H7 (cell line): ENCODE data around the gene MLN. TPM values are rescaled to one million over a fixed set of nuclear protein-coding genes. Genes with fewer than 3 reads are reported as not detected.

Experiments used
- DNase-seq: peaks from one replicate; pipeline ENCODE4 v3.0.0; 2012
- H3K27me3 ChIP-seq: 2 replicates; pipeline ENCODE4 v1.6.0; 2011; ENCODE audit warnings: mild to moderate bottlenecking, low read length; ENCODE audit not compliant: control insufficient read depth, insufficient read depth
- H3K36me3 ChIP-seq: replicated peaks from 2 replicates; pipeline ENCODE4 v1.5.1; 2011; ENCODE audit warnings: low read length; ENCODE audit not compliant: control insufficient read depth, insufficient read depth
- H3K4me3 ChIP-seq: 2 replicates; pipeline ENCODE4 v1.5.1; 2011; ENCODE audit warnings: low read depth, mild to moderate bottlenecking, control low read depth, low read length, moderate library complexity; ENCODE audit not compliant: insufficient read depth
- total RNA-seq: library from RNA; depleted of rRNA; stranded (reverse); fragments of >200 nt; shearing (Covaris generic); gene quantifications from 2 replicates; pipeline ENCODE4 v1.2.3, GENCODE V29; 2014

MLN gene
- total RNA-seq, 1 experiment from 2014 or later, result not detected

DNA sequence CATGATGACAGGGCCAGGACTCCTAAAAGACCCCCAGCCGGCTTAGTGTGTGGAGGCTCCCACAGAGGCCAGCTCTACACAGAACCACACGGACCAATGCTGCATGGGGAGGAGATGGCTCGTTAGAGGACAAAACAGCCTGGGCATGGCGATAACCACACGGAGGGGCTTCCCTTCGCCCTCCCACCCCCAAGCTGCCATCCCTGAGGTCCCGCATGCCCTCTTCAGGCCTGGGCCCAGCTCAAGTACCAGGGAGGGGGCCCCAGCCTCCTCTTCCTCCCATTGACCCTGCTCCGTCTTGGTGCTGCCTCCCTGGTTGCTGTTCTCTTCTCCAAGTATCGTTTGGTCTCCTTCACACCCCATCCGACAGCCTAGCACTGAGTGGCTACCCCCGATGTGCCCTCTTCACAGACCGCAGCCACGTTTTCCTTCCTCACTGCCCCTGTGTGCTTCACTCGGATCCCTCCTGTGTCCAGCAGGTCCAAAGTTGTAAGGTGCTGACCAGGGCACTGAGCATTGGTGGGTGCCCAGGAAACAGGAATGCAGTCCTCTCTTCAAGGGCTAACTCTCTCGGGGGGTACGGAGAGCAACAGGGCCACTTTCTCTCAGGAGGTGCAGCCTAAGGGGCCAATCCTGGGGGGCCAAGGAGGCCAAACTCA is 9.6 kb upstream of the MLN start:
- no peaks in the 10 kb centered on the region for H3K27me3 ChIP-seq
- H3K4me3 ChIP-seq, result no peak overlapping the region
- no peaks in the 10 kb centered on the region for H3K36me3 ChIP-seq
- DNase-seq, result peak; percentile 58

DNA sequence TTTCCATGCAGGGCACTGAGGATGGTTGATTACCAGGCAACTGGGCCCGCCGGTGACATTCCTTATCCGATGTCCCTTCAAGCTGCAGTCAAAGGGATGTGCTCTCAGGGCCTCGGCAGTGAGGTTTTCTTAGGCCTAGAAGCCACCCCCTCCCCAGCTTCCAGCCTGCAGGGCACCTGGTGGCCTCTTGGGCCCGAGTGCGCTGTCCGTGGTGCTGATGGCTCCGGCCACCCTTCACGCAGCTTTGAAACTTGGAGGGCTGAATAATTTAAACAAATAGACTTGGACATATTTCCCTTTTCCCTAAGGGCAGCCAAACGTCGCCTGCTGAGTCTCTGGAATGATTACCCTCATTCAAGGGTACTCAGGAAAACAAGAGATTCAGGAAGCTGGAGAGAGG is 8.9 kb upstream of the MLN start:
- peak; percentile 94 for DNase-seq
- Histone ChIP-seq H3K4me3 (no peak overlapping the region), H3K36me3 (no peaks in the 10 kb centered on the region), H3K27me3 (no peaks in the 10 kb centered on the region)

DNA sequence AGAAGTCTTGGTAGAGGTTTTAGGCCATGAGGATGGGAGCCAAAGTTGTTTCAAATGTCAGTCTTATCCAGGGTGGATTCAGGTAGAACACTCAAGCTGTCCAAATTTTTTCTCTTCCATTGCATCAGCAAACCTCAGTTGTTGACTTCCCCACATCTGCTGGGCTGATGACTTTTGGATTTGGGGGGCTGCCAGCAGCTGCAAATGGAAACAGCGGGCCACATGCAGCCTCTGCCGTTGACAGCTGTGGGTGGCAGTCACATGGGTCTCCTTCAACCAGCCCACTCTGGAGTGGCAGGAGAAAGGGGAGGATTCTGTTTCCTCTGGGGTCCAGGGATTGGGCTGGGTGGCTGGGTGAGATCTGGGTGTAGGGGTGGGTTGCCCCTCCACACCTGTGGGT is 5.8 kb upstream of the MLN start:
- no peak for DNase-seq
- Histone ChIP-seq H3K36me3 (no peaks in the 10 kb centered on the region), H3K4me3 (no peak overlapping the region), H3K27me3 (no peaks in the 10 kb centered on the region)

DNA sequence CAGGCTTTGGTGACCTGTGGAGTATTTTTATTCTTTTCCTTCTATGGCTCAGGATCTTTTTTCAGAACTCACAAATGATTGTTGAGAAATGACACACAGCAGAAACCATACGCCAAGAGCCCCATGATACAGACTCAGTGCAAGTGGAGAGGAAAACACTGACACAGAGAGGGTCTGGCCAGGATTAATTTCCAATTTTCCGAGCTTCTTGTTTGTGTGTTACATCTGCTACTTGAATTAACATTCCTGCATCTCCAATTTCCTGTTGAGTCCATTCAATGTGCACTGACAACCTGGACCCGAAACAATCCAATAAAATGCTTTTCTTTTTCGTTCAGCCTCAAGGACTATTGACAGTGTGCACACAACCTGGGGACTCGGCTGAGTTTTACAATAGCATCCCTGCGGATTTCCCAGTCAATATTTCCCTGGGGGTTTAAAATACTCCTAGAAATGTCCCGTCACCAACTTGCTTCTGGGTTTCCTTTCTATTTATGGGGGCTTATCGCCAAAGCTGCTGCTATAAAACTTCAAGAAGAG is 4.9 kb upstream of the MLN start:
- no peak for DNase-seq

DNA sequence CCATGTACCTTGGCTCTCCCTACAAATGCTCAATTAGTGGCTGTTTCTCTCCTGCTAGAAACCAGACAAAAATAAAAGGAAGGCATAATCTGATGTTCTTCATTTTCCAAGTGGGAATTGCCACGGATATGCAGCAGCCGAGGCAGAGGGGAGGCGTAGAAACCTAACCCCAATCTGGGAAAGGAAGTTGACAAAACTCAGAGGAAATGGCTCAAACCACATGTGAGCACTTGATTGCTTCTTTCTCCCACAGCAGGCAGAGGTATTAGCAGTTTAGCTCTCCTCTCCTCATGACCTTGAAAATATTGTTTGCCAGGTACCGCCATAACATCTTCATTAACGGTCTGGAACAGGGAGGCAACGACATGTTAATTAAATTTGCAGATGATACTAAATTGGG is 3.8 kb upstream of the MLN start:
- Histone ChIP-seq H3K4me3 (no peak overlapping the region), H3K27me3 (no peaks in the 10 kb centered on the region)
- DNase-seq, result no peak

More for the DNA sequence above, 4.9 kb upstream of the MLN start:
- Histone ChIP-seq H3K4me3 (no peak overlapping the region), H3K36me3 (no peaks in the 10 kb centered on the region), H3K27me3 (no peaks in the 10 kb centered on the region)

DNA sequence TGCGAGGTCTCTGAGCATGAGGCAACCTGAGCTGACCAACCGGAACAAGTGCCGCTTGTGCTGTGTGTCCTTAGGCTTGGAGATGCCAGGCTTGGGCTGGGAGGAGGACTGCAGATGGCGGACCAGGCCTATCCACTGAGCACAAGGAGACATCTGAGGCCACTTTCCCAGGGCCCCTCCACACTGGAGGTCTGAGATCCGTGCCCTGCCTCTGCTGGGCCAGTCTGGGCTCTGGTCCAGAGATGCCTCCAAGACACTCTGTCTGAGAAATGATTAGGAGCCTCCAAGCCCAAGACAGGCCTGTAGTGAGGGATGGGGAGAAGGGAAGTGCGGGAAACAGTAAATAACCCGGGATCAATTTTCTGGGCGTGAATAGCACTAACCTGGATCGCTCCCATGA is 3.0 kb upstream of the MLN start:
- Histone ChIP-seq H3K27me3 (no peaks in the 10 kb centered on the region), H3K4me3 (no peak overlapping the region), H3K36me3 (no peaks in the 10 kb centered on the region)
- DNase-seq, result no peak

More for the DNA sequence above, 3.8 kb upstream of the MLN start:
- H3K36me3 ChIP-seq, result no peaks in the 10 kb centered on the region

DNA sequence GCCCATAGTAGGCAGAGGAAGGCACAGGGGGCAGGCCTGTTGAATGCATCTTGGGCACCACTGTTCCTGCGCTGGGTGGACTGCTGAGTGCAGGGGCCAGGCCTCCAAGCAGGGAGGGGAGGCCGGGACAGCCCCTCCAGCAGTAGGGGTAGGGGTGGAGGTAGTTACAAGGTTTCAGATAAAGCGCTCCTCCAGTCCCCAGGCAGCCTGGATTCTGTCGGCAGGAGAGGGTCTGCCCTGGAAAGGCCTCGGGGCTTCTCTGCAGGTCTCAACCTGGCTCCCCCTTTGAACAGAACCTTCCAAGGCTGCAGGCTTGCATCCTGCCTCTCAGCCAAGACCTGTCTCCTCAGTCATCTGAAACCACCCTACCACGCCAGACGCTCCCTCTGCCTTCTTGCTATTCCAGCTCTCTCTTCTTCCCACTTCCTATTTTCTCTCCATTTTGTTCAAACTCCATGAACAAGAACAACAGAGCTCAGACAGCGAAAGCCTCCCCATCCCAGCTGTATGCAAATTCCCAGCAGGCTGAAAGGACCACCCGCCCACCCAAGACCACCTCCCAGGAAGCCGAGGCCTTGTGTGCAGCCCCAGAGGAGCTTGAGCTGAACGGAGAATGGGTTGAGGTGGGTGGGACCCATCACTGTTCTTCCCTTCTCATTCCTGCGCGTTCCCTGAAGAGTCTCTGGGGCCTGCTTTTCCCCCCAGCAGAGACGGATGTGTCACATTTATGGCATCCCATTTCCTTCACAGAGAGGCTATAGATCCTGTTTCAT is 1.4 kb downstream of the MLN start:
- DNase-seq, result no peak
- Histone ChIP-seq H3K4me3 (no peak overlapping the region), H3K36me3 (no peaks in the 10 kb centered on the region), H3K27me3 (no peaks in the 10 kb centered on the region)

DNA sequence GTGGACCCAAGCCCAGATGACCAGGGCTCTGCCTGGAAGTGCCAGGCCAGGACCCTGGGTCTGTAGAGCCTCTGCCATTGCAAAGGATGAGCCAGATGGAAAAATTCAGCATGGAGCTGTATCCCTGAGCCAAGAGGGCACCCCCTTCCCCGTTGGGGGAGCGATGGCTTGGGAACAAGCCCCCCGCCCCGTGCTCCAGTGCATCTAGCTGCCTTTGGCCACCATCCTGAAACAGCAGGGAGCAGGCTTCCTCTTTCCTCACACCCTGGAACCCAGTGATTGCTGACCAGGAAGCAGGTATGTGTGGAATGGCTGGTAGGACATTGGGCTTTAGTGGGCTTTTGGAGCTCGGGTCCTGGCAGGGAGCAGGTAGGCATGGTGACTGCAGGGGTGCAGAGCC is 2.2 kb downstream of the MLN start:
- no peaks in the 10 kb centered on the region for H3K36me3 ChIP-seq
- no peak overlapping the region for H3K4me3 ChIP-seq
- no peaks in the 10 kb centered on the region for H3K27me3 ChIP-seq
- DNase-seq, result no peak

DNA sequence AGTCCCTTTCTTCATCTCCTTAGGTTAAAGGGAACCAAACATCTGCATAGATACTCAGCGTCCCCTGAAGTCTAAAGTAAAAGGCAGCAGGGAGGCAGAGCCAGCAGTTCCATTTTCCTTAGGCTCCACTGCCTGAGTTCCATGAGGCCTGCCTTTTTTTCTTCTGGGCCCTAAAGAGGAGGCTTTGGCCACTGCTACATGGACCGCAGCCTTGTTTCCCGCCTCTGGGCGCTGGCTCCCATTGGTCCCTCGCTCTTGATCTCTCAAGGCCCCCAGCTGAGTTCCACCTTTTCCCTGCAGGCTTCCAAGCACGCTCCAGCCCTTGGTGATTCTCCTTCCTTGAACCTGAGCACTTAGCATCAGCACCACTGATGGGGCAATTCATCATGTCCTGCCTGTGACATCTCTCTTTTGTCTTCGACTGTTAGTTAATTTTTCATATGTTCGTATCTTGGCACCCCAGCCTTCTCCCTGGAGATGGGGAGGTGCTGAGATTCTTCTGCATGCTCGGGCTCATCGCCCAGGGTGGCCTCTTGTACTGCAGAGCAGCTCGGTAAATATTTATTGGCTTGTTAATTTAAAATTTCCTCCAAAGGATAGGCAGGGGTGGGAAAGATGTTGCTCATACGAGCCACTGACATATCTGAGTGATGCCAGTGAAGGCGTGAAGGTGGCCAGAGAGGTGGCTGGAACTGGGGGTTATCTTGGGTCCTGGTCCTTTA is 3.4 kb downstream of the MLN start:
- no peaks in the 10 kb centered on the region for H3K27me3 ChIP-seq
- H3K4me3 ChIP-seq, result no peak overlapping the region
- H3K36me3 ChIP-seq, result no peaks in the 10 kb centered on the region
- DNase-seq, result no peak

DNA sequence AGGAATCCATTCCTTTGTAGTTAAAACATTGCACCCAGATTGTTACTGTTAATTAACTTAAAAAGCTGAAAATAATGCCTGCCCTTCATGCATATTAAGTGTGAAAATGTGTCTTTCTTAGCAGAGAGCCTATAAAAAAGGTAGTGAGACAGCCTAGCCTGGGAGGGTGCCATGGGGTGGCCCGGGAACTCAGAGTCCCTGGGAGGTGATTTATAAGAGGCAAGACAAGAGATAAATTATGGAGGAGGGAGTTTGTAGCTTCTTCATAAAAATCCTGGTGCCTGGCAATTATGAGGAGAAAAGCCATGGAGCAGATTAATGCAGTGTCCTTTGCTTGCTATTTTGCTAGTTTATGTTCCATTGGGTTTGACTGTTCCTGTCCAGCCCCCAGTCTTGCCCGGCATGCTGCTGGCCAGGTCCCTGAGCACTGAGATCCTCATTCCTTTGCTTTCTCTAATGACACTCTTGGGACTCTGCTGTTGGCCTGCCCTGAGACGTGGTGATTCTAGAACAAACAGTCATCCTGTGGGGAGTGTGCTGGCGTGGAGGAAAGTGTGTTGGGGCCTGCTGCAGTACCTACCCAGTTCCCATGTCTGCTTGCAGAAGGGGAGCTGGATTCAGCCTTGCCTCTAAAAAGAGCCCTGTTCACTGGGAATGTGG is 4.2 kb downstream of the MLN start:
- DNase-seq, result no peak
- Histone ChIP-seq H3K36me3 (no peaks in the 10 kb centered on the region), H3K27me3 (no peaks in the 10 kb centered on the region)

DNA sequence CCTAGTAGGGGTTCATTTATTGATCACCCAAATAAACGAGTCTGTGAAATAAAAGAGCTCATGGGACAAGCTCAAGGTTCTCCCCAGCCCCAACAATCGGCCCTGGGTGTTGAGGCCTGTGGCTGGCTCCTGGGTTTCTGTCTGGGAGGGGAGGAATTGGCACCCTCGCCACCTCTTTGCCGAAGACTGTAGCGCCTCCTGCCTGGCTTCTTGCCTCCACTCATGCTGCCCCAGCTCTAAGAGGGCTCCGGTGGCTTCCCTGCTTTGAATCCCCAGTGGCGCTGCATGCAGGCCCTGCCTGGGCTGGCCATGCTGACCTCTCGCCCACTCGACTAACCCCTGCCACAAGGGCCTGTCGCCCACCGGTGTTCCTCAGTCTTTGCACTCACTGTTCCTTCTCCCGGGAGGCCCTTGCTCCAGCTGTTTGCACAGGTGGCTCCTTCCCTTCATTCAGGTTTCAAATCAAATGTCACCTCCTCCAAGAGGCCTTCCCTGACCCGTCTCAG is 5.4 kb downstream of the MLN start:
- H3K27me3 ChIP-seq, result no peaks in the 10 kb centered on the region
- no peak overlapping the region for H3K4me3 ChIP-seq
- no peaks in the 10 kb centered on the region for H3K36me3 ChIP-seq
- peak; percentile 65 for DNase-seq

More for the DNA sequence above, 4.2 kb downstream of the MLN start:
- H3K4me3 ChIP-seq, result no peak overlapping the region

DNA sequence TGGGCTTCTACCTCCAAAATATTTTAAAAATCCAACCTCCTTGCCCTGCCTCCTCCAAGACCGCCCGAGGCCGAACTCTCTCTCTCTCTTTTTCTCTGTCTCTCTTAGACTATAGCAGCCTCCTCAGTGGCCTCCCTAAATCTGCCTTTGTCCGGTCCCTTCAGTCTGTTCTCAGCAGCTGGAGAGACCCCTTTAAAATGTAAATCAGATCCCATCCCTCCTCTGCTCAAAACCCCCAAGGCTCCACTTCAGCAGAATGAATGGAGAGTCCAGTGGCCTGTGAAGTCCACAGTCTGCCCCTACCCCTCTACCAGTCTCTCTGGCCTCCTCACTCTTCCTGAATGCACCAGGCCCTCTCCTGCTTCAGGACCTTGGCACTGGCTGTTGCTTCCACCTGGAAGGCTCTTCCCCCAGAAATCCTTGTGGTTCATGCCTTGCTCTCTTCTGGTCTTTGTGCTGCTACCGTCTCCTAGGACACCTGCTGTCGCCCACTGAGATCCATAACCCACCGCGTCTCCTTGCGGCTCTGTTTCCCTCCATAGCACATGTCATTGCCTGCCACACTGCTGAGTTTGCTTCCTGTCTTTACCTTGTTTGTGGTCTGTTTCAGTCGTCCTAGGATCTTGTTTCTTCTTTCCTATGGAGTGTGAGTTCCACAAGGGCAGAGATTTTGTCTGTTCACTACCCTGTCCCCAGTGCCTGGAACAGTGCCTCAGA is 6.0 kb downstream of the MLN start:
- H3K27me3 ChIP-seq, result no peaks in the 10 kb centered on the region
- DNase-seq, result no peak

DNA sequence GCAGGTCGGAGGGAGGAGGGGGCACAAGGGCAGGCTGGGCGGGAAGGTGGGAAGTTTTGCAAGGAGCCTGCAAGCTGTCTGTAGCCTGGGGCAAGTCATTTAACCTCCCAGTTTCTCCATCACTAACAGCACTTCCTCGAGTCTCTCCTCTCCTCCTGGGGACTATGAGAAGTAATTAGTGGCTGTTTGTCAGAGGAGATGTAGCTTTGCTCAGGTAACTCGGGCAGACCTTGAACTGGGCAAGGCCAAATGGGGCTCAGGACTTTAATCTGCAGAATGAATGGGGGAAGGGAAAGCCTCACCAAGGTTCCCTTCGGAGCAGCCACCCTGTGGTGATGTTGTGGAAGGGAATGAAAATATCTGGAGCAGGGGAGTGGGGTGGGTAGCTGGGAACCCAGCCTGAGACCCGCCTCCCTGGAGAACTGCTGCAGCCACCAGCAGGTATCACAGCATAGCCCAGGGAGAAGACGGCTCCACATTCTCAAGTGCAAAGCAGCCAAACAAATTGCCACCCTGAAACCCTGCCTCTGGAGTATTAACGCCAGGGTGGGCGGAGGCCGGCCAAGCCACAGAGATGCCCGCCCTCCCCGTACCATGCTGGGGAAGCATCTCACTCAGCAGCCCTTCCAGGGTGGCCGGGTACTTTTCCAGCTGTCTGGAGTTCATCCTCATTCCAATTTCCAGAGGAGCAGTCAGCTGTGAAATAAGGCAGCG is 8.7 kb downstream of the MLN start:
- Histone ChIP-seq H3K27me3 (no peaks in the 10 kb centered on the region), H3K4me3 (no peak overlapping the region), H3K36me3 (no peaks in the 10 kb centered on the region)
- DNase-seq, result peak; percentile 83

More for the DNA sequence above, 6.0 kb downstream of the MLN start:
- Histone ChIP-seq H3K4me3 (no peak overlapping the region), H3K36me3 (no peaks in the 10 kb centered on the region)
